ENCODE results near the gene CDK5RAP2.

The CDK5RAP2 gene

GRCh38 chr9:120389867-120390266 is 190.1 kb downstream of the CDK5RAP2 start:
- no peak overlapping the region for H3K9ac ChIP-seq (ENCODE audit: low read depth, low read length)
- H3K4me3 ChIP-seq (ENCODE audit: low read depth in 1 of 2, low read length in 2 of 2) = no peak overlapping the region
- ATAC-seq (ENCODE audit: insufficient read depth, low read depth) = no peak
- no peak overlapping the region for H3K27ac ChIP-seq (ENCODE audit: low read length)
- 0 out of 2 replicates have a peak, but pooled peaks cover 2% of the 10 kb centered on the region for H4K20me1 ChIP-seq (ENCODE audit: insufficient read depth, low read length)
- peaks cover 15% of the 10 kb centered on the region for H3K4me1 ChIP-seq (ENCODE audit: insufficient read depth, low read length)
- TF ChIP-seq, protein P1, sequence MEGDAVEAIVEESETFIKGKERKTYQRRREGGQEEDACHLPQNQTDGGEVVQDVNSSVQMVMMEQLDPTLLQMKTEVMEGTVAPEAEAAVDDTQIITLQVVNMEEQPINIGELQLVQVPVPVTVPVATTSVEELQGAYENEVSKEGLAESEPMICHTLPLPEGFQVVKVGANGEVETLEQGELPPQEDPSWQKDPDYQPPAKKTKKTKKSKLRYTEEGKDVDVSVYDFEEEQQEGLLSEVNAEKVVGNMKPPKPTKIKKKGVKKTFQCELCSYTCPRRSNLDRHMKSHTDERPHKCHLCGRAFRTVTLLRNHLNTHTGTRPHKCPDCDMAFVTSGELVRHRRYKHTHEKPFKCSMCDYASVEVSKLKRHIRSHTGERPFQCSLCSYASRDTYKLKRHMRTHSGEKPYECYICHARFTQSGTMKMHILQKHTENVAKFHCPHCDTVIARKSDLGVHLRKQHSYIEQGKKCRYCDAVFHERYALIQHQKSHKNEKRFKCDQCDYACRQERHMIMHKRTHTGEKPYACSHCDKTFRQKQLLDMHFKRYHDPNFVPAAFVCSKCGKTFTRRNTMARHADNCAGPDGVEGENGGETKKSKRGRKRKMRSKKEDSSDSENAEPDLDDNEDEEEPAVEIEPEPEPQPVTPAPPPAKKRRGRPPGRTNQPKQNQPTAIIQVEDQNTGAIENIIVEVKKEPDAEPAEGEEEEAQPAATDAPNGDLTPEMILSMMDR (IDR thresholded peaks at IDR 0.05; ENCODE audit: borderline replicate concordance, extremely low read depth, low read length, poor library complexity, severe bottlenecking) = no peak
- no peak for TF ChIP-seq EZH2 (IDR thresholded peaks at IDR 0.05; ENCODE audit: borderline replicate concordance, low read depth, low read length, severe bottlenecking)
- H2AFZ ChIP-seq (ENCODE audit: low read depth, low read length) = no peak overlapping the region
- no peaks in the 10 kb centered on the region for H3K27me3 ChIP-seq (ENCODE audit: insufficient read depth, low read length, poor library complexity)
- H3K36me3 ChIP-seq (ENCODE audit: insufficient read depth, low read length) = peaks cover 77% of the 10 kb centered on the region
- H3K4me2 ChIP-seq (ENCODE audit: insufficient read depth, low read length) = no peak overlapping the region
- no peak for DNase-seq
- no peaks in the 10 kb centered on the region for H3K9me3 ChIP-seq (ENCODE audit: insufficient read depth, low read length, severe bottlenecking)
- no peaks in the 10 kb centered on the region for H3K79me2 ChIP-seq (ENCODE audit: insufficient read depth, low read length)

- no peak overlapping the region for H3K27ac ChIP-seq (ENCODE audit: low read length)
- TF ChIP-seq, protein P1 (IDR thresholded peaks at IDR 0.05; ENCODE audit: borderline replicate concordance, extremely low read depth, low read length, poor library complexity, severe bottlenecking) = no peak
- no peak for TF ChIP-seq EZH2 (IDR thresholded peaks at IDR 0.05; ENCODE audit: borderline replicate concordance, low read depth, low read length, severe bottlenecking)
- no peak overlapping the region for H2AFZ ChIP-seq (ENCODE audit: low read depth, low read length)
These were observed 190.7 kb downstream of the CDK5RAP2 start for GRCh38 chr9:120389300-120389699.

GRCh38 chr9:120388003-120388855 is 191.7 kb downstream of the CDK5RAP2 start:
- Histone ChIP-seq H3K9ac (ENCODE audit: low read depth, low read length) (no peak overlapping the region), H3K4me3 (ENCODE audit: low read depth in 1 of 2, low read length in 2 of 2) (no peak overlapping the region), H3K4me1 (ENCODE audit: insufficient read depth, low read length) (no peaks in the 10 kb centered on the region), H2AFZ (ENCODE audit: low read depth, low read length) (no peak overlapping the region), H3K4me2 (ENCODE audit: insufficient read depth, low read length) (no peak overlapping the region), H3K9me3 (ENCODE audit: insufficient read depth, low read length, severe bottlenecking) (no peaks in the 10 kb centered on the region), H3K36me3 (ENCODE audit: insufficient read depth, low read length) (peaks cover 60% of the 10 kb centered on the region), H3K27ac (ENCODE audit: low read length) (no peak overlapping the region), H4K20me1 (ENCODE audit: insufficient read depth, low read length) (0 out of 2 replicates have a peak, but pooled peaks cover 2% of the 10 kb centered on the region), H3K27me3 (ENCODE audit: insufficient read depth, low read length, poor library complexity) (no peaks in the 10 kb centered on the region), H3K79me2 (ENCODE audit: insufficient read depth, low read length) (no peaks in the 10 kb centered on the region)
- ATAC-seq (ENCODE audit: insufficient read depth, low read depth) = no peak
- TF ChIP-seq EZH2 (IDR thresholded peaks at IDR 0.05; ENCODE audit: borderline replicate concordance, low read depth, low read length, severe bottlenecking) = no peak
- TF ChIP-seq, protein P1 (IDR thresholded peaks at IDR 0.05; ENCODE audit: borderline replicate concordance, extremely low read depth, low read length, poor library complexity, severe bottlenecking) = no peak
- no peak for DNase-seq

More at GRCh38 chr9:120389300-120389699, 190.7 kb downstream of the CDK5RAP2 start:
- DNase-seq (no peak), ATAC-seq (ENCODE audit: insufficient read depth, low read depth) (no peak)
- H4K20me1 ChIP-seq (ENCODE audit: insufficient read depth, low read length) = 0 out of 2 replicates have a peak, but pooled peaks cover 2% of the 10 kb centered on the region
- no peaks in the 10 kb centered on the region for H3K27me3 ChIP-seq (ENCODE audit: insufficient read depth, low read length, poor library complexity)
- H3K4me1 ChIP-seq (ENCODE audit: insufficient read depth, low read length) = peaks cover 10% of the 10 kb centered on the region
- no peaks in the 10 kb centered on the region for H3K9me3 ChIP-seq (ENCODE audit: insufficient read depth, low read length, severe bottlenecking)
- no peaks in the 10 kb centered on the region for H3K79me2 ChIP-seq (ENCODE audit: insufficient read depth, low read length)
- no peak overlapping the region for H3K9ac ChIP-seq (ENCODE audit: low read depth, low read length)
- no peak overlapping the region for H3K4me3 ChIP-seq (ENCODE audit: low read depth in 1 of 2, low read length in 2 of 2)
- peaks cover 71% of the 10 kb centered on the region for H3K36me3 ChIP-seq (ENCODE audit: insufficient read depth, low read length)
- H3K4me2 ChIP-seq (ENCODE audit: insufficient read depth, low read length) = no peak overlapping the region
